ENCODE results near the gene LRG1.
A peak's percentile ranks its signal among the peaks of the same experiment; 100 is the strongest.
"Not testable (repeated sequence)": the region's sequence is repeated elsewhere in the genome, so short reads cannot be mapped to it uniquely, and the experiment has no call there.

LRG1 gene

DNA sequence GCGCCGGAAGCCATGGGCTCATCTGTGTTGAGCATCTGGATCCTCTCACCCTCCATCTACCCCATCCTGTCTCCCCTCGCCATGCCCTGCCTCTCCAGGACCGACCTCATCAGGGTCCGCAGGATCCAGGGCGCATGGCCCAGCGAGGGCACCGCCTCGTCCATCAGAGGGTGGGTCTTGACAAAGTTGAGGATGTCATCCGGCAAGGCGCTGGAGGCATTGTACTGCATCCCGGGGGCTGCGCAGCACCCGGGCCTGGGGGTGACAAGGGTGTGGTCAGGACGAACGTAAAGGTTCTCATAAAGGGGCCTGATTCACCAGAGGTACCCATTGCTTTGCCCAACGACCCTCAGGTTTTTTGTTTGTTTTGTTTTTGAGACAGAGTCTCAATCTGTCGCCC lies 10.2 kb upstream of the LRG1 start:
- no peak for DNase-seq

DNA sequence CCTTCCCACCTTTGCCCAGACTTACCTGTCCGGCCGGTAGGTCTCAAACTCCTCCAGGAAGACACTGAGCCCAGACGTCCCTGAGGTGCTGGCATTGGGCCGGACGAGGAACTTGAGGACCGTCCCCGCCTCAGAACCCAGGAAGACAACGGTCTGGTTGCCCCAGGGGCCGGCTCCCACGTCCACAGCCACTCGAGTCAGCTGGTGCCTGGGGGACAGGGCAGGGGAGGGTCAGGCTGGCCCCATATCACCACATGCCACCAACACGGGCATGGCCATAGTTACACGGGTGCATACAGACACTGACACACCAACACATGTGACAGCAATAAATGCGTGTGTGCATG lies 8.4 kb upstream of the LRG1 start:
- DNase-seq: no peak

- no peak for DNase-seq
Measured at GRCh38 chr19:4547303-4548237, 7.7 kb upstream of the LRG1 start.

DNA sequence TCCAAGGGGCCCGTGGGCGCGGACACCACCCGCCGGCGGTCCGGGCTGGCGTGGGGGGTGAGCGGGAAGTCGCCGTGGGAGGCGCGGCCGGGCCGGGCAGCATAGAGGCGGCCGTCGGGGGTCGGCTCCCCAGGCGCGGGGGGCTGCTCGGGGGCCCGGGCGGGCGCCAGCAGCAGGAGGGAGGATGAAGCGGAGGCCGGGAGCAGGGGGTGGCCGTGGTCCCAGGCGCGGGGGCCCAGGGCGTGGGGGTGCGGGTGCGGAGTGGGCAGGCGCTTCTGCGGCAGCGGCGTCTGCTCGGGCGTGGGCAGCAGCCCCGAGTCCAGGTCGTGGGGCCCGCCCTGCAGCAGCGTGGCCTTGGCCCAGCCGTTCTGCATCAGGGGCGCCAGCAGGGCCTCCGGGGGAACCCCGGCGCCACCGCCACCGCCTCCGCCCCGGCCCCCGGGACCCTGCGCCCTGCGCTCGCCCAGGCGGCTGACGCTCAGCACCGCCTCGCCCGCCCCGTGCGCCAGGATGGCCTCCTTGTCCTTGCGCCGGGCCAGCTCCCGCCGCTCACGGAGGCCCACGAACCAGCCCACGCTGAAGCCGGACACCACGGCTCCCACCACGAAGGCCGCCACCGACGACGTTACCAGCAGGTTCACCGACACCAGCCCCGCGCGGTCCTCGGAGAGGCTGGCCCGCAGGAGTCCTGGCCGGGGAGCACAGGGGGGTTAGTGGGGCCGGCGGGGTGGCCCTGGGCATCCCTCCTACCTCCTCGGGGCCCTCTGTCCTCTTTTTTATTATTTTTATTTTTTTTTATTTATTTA lies 4.2 kb upstream of the LRG1 start:
- DNase-seq: no peak

DNA sequence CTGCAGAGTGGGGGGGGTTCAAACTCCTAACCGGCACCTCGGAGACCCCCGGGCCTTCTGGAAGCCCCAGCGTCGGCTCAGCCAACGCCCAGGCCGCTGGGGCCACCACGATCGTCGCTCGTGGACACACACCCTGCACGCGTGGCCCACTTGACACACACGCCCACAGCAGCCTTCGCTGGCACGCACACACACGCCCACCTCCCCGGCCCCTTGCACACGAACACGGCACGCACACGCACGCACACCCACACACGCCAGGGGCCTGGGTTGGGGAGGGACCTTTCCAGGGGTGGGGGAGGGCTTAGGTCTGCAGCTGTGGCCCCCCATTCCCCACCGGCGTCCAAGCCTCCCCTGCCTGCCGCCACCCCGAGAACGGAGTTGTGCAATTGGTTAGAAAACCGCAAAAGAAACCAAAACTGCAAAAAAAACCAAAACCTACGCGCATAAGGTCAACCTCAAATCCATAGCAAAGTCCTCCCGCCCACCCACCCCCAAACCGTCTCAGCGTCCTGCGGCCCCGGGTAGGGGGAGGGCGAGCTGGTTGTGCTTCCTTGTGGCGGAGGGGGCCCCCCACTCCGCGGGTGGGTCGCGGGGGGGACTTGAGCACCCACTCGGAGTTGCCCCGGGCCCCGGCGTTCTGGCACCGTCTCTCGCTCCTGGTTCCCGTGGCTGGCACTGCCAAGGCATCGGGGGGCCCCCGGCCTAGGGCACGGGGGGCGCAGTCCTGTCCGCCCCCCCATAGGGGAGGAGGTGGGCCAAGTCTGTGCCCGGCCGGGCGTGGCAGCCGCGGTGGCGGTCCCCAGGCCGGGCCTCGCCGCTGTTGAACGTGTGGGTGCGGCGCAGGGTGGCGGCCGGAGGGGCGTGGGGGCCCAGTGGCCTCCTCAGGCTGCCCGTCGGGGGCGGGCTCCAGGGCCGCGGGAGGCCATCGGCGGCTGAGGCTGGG lies 3.3 kb upstream of the LRG1 start:
- DNase-seq: no peak

GRCh38 chr19:4541806-4542145 lies 1.9 kb upstream of the LRG1 start:
- DNase-seq: not testable (repeated sequence)

GRCh38 chr19:4541114-4541805 lies 1.4 kb upstream of the LRG1 start:
- no peak for DNase-seq

- no peak for DNase-seq
Measured at GRCh38 chr19:4539169-4539692, 605 bp downstream of the LRG1 start.

- no peak for DNase-seq
Measured at GRCh38 chr19:4538601-4538954, 1.3 kb downstream of the LRG1 start.

- peak; percentile 54 to 79 for DNase-seq
Measured at GRCh38 chr19:4537953-4538600, 1.8 kb downstream of the LRG1 start.

DNA sequence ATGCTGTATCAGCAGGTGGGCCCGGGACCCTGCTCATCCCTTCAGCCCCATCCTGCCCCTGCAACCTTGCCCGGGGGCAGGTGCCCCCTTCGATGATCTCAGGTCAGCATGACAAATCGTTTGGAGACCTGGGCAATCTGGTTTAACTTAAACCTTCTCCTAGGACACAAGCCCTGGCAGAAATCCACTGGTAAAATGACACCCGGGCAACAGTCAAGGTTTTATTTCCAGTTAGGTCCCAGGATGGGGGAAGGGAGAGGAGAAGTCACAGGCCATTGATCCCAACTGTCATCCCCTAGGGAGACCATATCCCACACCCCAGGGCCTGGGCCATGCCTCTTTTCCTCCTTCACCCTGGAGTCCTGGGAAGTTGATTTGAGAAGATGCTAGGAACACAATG lies 3.0 kb downstream of the LRG1 start:
- DNase-seq: no peak

- DNase-seq: peak; percentile 98 to 99
Measured at GRCh38 chr19:4534836-4535658, 4.8 kb downstream of the LRG1 start, which contains the start of gene PLIN5. Gene PLIN5 (minus strand): TSS chr19:4535224. CDS start chr19:4534074, 1,150 bp downstream.

GRCh38 chr19:4533835-4534424 lies 5.9 kb downstream of the LRG1 start:
- DNase-seq: no peak

DNA sequence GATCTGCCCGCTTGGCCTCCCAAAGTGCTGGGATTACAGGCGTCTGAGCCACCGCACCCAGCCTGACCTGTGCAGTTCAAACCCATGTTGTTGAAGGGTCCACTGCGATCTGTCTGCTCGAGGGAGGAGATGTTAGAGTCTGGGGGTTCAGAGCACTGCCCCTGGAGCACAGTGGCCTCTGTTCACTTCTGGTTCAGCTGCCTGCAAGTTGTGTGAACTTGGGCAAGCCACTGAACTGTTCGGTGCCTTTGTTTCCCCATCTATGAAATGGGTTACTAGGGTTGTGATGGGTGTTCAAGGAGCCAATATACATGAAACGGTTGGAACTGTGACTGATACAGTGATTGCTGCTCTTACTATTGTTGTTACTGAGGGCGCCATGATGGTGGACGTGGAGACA lies 6.5 kb downstream of the LRG1 start:
- no peak for DNase-seq

- DNase-seq: peak; percentile 13 to 42
Measured at GRCh38 chr19:4531562-4532165, 8.2 kb downstream of the LRG1 start.

DNA sequence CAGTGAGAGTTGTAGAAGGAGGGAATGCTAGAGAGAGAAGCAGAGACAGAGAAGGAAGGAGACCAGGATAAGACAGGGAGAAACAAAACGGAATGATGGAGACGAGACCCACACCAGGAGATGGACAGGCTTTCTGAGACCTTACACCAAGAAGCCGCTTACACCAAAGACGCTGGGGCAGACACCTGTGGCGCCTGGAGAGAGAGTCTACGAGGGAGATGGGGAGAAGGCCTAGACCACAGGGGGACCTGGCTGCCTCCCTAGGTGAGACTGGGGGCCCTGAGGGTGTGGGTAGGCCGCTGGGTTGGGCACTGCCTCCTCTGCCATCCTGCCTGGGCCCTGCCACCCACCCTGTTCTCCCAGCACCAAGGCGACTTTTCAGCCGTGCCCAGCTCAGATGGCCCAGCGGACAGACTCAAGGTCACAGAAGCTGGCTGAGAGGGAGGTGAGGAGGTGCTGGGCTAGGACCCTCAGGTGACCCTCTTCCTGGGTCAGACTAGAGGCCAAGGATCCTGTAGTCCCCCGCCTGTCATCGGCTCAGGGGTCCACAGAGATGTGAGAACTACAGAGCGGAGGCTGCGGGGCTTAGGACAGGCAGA lies 9.8 kb downstream of the LRG1 start:
- no peak for DNase-seq

- no peak for DNase-seq
Measured at GRCh38 chr19:4528843-4529242, 11.0 kb downstream of the LRG1 start.

DNA sequence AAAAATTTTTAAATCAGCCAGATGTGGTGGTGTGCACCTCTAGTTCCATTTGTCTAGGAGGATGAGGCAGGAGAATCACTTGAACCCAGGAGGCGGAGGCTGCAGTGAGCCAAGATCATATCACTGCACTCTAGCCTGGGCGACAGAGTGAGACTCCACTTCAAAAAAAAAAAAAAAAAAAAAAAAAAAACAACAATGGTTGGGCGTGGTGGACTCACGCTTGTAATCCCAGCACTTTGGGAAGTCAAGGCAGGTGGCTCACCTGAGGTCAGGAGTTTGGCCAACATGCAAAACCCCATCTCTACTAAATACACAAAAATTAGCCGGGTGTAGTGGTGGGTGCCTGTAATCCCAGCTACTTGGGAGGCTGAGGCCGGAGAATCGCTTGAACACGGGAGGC lies 12.5 kb downstream of the LRG1 start:
- not testable (repeated sequence) for DNase-seq

DNA sequence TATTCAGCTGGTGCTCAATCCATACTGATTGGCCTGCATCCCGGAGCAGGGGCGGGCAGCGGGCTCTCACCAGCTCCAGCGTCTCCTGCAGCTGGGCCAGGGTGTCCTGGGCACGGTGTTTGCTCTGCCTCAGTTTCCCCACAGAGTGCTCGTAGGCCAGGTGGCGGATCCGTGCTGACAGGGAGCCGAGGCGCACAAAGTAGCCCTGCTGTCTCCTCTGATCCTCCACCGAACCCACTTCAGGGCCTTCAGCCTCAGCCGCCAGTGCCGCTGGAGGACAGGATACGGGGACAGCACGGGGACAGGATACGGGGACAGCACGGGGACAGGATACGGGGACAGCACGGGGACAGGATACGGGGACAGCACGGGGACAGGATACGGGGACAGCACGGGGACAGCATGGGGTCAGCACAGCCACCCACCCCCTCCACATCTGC lies 14.3 kb downstream of the LRG1 start:
- DNase-seq: no peak
